HG02759 (cell line): ENCODE data around the gene MYMK.

Experiments
- ATAC-seq: cut with Tn5 transposase; IDR thresholded peaks from one replicate; pipeline ENCODE4 v1.9.1; 2021; ENCODE audit warnings: mild to moderate bottlenecking, moderate library complexity; ENCODE audit not compliant: unreplicated experiment

The MYMK gene

GRCh38 chr9:133520121-133520835 lies 4.5 kb downstream of the MYMK start:
- ATAC-seq, result no peak

- ATAC-seq, result no peak
Observed at GRCh38 chr9:133519693-133520092, 5.1 kb downstream of the MYMK start.

GRCh38 chr9:133518706-133519449 lies 5.9 kb downstream of the MYMK start:
- ATAC-seq, result no peak

- ATAC-seq, result no peak
Observed at GRCh38 chr9:133518200-133518599, 6.6 kb downstream of the MYMK start.

GRCh38 chr9:133517711-133518110 lies 7.0 kb downstream of the MYMK start:
- no peak for ATAC-seq

- ATAC-seq, result no peak
Observed at GRCh38 chr9:133516961-133517350, 7.8 kb downstream of the MYMK start.

GRCh38 chr9:133516256-133516960 lies 8.4 kb downstream of the MYMK start:
- ATAC-seq, result no peak

- ATAC-seq, result no peak
Observed at GRCh38 chr9:133515615-133516255, 9.0 kb downstream of the MYMK start.

- no peak for ATAC-seq
Observed at GRCh38 chr9:133515240-133515610, 9.5 kb downstream of the MYMK start.

GRCh38 chr9:133514460-133515239 lies 10.1 kb downstream of the MYMK start:
- no peak for ATAC-seq

- ATAC-seq, result no peak
Observed at GRCh38 chr9:133513214-133514100, 11.3 kb downstream of the MYMK start.

- no peak for ATAC-seq
Observed at GRCh38 chr9:133512253-133513213, 12.2 kb downstream of the MYMK start.

- no peak for ATAC-seq
Observed at GRCh38 chr9:133511607-133512006, 13.2 kb downstream of the MYMK start.

GRCh38 chr9:133510926-133511505 lies 13.7 kb downstream of the MYMK start:
- no peak for ATAC-seq

- ATAC-seq, result no peak
Observed at GRCh38 chr9:133509179-133510083, 15.3 kb downstream of the MYMK start.

- ATAC-seq, result no peak
Observed at GRCh38 chr9:133508046-133508445, 16.7 kb downstream of the MYMK start.
